Measurements from ENCODE around the gene HRAS.

HRAS gene

DNA sequence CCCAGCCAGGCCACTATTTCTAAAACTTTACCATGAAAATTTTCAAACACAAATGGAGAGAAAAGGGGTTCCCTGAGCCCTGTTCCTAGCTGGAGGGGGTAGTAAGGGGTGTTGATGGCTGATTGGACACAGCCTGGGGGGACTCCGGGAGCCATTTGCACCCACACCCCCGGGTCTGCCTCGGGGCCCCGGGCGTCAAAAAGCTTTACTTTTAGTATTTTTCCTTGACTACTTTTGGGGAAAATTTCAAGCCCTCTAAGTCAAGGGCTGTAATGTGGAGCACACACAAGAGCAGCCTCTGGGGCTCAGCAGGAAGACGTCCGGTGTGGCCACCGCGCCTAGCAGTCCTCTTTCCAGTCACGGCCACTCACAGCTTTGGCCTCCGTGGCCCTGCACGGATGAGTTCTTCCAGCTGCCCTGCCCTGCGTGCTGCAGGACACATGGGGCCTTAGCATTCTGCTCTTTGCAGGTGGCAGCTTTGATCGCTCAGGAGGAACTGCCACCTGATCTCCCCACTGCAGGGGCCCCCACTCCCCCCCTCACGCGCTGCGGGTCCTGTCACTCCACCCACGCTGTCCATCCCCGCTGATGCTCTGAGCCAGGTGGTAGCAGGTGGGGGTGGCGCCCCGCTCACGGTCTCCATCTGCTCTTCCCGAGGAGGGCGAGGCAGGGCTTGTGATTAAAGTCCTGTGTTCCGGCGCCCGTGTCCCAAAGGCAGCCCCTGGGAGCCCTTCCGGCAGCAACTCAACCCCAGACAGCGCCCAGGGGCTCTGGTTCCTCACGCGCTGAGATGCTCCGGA is 42.7 kb downstream of the HRAS start:
- no peak for DNase-seq (ENCODE audit: low read depth)

DNA sequence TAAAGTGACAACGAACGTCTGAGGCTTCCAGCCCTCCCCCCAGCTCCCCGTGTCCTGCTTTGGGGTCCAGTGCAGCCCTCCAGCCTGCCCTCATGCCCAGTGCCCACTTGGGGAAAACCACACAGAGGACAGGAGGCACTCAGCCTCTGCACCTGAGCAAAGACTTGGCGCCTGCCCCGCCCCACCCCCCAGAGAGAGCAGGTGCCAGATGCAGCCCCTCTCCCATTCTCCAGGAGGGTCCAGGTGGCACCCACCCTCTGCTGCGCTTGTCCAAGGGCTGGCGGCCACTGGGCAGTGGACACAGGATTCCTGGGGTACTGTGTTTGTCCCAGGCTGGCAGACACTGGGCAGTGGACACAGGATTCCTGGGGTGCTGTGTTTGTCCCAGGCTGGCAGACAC is 44.0 kb downstream of the HRAS start:
- DNase-seq (ENCODE audit: low read depth): no peak

DNA sequence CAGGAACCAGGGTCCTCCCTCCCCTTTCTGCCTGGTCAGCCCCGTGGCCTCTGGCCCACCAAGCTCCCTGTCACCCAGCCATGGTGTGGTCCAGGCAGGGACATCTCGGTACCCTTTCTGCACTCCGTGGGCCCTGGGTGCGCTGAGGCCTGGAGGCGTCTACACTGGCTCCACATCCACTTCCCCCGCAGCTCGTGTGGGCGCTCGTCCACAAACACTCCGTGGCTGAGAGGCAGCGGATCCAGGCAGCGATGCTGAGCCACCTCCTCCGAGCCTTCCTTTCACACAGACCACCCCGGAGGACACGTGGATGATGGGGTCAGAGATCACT is 44.5 kb downstream of the HRAS start:
- DNase-seq (ENCODE audit: low read depth): no peak

DNA sequence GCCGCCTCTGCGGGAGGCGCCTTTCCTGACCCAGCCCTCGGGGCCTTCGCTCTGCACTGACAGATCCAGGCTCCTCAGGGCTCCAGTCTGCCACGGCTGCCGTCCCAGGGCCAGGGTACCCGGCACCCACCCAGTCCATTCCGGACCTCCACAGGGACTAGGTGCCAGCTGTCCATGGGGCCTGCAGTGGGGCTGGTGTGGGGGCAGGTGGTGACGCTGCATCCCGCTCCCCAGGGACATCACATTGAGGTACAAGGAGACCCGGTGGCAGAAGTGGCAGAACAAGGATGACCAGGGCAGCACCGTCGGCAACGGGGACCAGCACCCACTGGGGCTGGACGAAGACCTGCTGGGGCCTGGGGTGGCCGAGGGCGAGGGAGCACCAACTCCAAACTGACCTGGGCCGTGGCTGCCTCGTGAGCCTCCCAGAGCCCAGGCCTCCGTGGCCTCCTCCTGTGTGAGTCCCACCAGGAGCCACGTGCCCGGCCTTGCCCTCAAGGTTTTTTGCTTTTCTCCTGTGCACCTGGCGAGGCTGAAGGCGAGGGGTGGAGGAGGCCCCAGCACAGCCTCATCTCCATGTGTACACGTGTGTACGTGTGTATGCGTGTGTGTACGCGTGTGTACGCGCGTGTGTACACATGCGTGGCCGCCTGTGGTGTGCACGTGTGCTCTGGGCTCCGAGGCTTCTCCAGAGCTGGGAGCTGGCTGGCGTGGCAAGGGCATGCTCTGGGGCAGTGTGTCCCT is 45.0 kb downstream of the HRAS start:
- no peak for DNase-seq (ENCODE audit: low read depth)

DNA sequence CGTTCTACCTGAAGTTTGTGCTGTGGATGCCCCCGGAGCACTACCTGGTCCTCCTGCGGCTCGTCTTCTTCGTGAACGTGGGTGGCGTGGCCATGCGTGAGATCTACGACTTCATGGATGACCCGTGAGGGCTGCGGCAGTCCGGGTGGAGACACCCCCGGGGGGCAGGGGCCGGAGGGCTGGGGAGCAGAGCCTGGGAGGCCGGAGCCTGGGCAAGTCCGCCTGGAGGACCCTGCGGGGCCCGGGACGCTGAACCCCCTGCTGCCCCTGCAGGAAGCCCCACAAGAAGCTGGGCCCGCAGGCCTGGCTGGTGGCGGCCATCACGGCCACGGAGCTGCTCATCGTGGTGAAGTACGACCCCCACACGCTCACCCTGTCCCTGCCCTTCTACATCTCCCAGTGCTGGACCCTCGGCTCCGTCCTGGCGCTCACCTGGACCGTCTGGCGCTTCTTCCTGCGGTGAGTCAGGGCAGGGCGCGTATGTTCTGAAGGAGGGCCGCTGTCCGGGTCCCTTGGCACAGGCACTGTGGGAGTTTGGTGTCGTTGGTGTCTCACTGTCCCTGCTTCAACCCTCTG is 45.7 kb downstream of the HRAS start:
- DNase-seq (ENCODE audit: low read depth): no peak

DNA sequence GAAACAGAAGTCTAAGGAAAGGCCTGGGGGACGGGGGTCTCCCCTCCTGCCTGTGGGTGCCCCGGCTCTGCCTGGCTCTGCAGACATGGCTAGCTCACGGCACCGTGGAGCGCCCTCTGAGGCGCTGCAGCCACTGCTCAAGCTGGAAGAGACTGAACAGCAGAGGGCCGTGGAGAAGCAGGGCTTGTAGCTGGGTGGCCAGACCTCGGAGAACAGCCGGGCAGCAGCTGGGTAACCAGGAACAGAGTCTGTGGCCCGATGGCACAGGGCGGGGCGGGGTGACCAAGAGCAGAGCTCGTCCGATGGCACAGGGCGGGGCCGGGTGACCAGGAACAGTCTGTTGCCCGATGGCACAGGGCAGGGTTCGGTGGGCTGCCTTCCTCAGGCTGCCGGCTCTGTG is 46.4 kb downstream of the HRAS start:
- no peak for DNase-seq (ENCODE audit: low read depth)

DNA sequence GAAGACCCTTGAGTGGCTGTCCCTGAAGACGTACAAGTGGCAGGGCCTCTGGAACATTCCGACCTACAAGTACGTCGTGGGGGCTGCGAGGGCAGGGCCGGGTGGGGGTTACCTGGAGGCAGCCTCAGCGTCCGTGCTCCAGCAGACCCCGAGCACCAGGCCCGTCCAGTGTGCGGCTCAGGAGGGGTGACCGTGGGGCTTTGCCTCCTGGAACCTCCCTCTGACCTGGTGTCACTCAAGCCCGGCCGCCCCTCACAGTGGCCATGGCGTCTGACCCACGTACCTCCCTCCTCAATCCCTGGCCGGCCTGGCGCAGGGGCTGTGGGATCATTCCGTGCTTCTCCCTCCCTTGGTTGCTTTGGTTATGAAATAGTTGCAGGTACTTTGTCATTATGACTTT is 46.8 kb downstream of the HRAS start:
- DNase-seq (ENCODE audit: low read depth): no peak

DNA sequence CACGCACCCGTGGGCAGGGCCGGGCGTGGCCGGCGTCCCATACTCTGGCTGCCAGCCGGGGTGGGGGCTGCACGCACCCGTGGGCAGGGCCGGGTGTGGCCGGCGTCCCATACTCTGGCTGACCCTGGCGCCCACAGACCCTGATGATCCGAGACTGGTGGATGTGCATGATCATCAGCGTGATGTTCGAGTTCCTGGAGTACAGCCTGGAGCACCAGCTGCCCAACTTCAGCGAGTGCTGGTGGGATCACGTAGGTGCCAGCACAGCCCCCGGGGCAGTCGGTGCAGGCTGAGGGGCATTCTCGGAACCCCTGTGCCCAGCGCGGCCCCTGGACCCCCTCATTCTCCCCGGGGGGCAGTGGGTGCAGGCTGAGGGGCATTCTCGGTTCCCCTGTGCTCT is 47.3 kb downstream of the HRAS start:
- no peak for DNase-seq (ENCODE audit: low read depth)

DNA sequence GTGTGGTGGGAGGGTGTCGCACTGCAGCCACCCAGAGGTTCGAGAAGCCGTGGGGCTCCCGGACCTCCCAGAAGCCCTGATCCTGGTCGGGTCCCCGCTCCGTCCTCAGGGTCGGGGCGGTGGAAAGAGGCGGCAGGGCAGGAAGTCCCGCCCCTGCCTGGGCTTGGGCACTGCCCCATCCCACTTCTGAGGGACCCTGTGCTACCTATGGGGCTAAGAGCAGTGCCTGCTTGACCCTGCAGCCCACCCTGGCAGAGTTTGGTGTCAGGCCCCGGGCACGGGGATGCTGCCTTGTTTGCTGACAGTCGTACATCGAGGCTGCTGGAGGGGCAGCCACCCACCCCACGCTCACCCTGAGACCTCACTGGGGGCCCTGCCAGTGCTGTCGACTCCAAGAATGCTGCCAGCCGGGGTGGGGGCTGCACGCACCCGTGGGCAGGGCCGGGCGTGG is 47.8 kb downstream of the HRAS start:
- no peak for DNase-seq (ENCODE audit: low read depth)

DNA sequence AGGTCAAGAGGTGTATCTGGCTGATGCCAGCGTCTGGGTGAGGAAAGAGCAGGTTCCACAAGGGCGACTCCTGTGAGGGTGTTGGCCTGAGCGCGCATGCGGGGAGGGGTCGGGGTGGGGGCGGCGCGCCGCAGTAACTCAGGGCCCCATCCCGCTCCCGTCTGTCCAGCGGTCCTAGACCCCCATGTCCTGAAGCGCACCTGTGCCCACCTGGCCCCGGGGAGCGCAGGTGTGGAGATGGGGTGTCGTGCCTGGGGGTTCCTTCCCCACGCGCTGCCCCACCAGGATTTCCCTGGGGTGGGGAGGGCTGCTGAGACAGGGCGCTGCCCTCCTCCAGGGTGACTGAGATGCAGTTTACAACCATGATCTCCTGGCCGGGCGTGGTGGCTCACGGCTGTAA is 49.2 kb downstream of the HRAS start:
- no peak for DNase-seq (ENCODE audit: low read depth)

DNA sequence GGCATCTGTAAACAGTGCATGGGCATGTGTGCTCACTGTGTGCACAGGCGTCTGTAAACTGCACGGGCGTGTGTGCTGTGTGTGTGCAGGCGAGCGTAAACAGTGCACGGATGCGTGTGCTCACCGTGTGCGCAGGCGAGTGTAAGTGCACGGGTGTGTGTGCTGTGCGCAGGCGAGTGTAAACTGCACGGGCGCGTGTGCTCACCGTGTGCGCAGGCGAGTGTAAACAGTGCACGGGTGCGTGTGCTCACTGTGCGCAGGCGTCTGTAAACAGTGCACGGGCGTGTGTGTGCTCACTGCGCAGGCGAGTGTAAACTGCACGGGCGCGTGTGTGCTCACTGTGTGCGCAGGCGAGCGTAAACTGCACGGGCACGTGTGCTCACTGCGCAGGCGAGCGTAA is 50.8 kb downstream of the HRAS start:
- DNase-seq (ENCODE audit: low read depth): no peak
